ENCODE data around the gene ZCCHC2. TPM values are rescaled to one million over a fixed set of nuclear protein-coding genes. Genes with fewer than 3 reads are reported as not detected.
A peak's percentile ranks its signal among the peaks of the same experiment; 100 is the strongest.

ZCCHC2 gene
- total RNA-seq (ENCODE audit: insufficient read depth, low replicate concordance), result 7.2 TPM

GRCh38 chr18:62522504-62523254 lies at the start of gene ZCCHC2:
TSS of gene ZCCHC2 (plus strand) at chr18:62523025. CDS start at chr18:62523425, 400 bp downstream.
- DNase-seq (ENCODE audit: low spot score), result peak; percentile 98

GRCh38 chr18:62479574-62479973 lies 43.3 kb upstream of the ZCCHC2 start:
- DNase-seq (ENCODE audit: low spot score), result no peak

DNA sequence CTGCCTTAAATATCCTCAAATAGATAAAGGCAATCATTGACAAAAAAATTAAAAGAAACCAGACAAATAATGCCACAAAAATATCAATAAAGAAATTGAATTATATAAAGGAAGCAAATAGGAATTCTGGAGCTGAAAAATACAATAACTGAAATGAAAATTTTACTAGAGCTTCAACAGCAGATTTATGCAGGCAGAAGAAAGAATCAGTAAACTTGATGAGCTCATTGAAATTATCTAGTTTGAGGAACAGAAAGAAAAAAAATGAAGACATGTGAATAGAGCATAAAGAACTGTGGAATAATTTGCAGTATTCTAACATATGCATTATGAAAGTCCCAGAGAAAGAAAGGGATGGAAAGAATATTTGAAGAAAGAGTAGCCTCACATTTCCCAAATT lies 41.9 kb upstream of the ZCCHC2 start:
- DNase-seq (ENCODE audit: low spot score), result no peak

DNA sequence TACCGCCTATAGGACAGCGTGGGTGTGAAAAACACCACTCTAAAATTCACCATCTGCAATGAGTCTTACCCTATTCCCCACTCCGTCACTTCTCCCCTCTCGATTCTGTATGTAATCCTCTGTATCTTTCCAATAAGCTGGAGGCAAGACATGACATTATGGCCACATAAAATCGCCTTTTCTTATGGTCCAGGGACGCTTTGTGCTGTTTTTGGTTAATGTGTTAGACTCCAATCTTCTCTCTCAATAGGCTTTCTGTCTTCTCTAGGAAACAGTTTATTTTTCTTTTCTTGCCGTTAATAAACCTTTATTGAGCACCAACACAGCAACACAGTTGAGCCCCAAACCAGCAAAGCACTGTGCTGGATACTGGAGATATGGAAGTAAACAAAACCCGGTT lies 37.9 kb upstream of the ZCCHC2 start:
- no peak for DNase-seq (ENCODE audit: low spot score)

- DNase-seq (ENCODE audit: low spot score), result peak; percentile 64
Observed at GRCh38 chr18:62485684-62486083, 37.1 kb upstream of the ZCCHC2 start.

DNA sequence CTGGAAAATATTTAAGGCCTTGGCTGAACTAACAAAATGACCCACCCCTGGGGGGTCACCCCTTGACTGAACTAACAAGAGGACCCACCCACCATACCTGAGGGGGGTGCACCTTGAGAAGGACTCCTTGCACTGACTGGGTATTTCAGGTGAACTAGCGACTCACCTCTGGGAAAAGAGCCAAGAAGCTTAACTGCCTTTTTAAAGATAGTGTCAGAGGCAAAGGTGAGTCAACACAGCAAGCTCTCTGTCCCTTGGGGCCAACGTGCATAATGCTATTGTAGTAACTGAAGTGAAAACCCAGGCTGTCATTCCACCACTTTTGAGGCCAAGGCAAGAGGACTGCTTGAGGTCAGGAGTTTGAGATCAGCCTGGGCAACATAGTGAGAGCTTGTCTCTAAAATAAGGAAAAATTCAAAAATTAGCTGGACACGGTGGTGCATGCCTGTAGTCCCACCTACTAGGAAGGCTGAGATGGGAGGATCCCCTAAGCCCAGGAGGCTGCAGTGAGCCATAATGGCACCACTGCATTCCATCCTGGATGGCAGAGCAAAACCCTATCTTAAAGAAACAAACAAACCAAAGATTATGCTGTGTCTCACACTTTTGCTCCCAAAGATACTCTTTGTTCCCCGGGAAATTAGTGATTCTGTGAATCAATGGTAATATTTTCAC lies 36.4 kb upstream of the ZCCHC2 start:
- DNase-seq (ENCODE audit: low spot score), result peak; percentile 60

DNA sequence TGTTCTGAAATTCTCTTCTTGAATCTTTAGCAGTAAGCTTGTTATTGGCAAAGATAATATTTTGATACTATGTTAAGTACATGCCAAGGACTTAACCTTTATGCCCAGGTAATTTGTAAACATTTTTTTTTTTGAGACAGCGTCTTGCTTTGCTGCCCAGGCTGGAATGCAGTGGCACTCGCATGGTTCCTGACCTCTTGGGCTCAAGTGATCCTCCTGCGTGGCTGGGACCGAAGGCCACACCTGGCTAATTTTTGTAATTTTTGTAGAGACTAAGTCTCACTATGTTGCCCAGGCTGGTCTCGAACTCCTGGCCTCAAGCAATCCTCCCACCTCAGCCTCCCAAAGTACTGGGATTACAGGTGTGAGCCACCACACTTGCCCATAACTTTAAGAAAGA lies 35.7 kb upstream of the ZCCHC2 start:
- DNase-seq (ENCODE audit: low spot score), result no peak

DNA sequence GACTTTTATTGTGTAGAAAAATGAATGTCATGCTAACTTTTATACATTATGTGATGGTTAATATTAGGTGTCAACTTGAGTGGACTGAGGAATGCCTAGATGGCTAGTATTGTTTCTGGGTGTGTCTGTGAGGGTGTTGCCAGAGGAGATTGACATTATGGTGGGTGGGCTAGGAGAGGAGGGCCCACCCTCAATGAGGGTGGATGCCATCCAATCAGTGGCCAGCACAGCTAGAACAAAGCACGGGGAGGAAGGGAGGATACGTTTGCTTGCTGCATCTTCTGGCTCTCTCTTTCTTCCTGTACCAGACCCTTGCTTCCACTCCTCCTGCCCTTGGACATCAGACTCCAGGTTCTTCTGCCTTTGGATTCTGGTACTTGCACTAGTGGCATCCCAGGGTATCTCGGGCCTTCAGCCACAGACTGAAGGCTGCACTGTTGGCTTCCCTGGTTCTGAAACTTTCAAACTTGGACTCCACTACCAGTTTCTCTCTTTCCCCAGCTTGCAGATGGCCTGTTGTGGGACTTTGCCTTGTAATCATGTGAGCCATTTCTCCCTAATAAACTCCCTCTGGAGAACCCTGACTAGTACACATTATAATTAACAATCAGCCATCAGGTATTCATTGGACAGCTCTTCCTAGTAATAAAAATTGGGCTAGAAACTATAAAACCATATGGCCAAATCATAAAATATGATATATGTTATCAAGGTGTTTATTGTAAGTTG lies 31.7 kb upstream of the ZCCHC2 start:
- DNase-seq (ENCODE audit: low spot score), result no peak

GRCh38 chr18:62493033-62493862 lies 29.6 kb upstream of the ZCCHC2 start:
- no peak for DNase-seq (ENCODE audit: low spot score)

- DNase-seq (ENCODE audit: low spot score), result no peak
Observed at GRCh38 chr18:62494764-62495163, 28.1 kb upstream of the ZCCHC2 start.

- no peak for DNase-seq (ENCODE audit: low spot score)
Observed at GRCh38 chr18:62496262-62496661, 26.6 kb upstream of the ZCCHC2 start.

DNA sequence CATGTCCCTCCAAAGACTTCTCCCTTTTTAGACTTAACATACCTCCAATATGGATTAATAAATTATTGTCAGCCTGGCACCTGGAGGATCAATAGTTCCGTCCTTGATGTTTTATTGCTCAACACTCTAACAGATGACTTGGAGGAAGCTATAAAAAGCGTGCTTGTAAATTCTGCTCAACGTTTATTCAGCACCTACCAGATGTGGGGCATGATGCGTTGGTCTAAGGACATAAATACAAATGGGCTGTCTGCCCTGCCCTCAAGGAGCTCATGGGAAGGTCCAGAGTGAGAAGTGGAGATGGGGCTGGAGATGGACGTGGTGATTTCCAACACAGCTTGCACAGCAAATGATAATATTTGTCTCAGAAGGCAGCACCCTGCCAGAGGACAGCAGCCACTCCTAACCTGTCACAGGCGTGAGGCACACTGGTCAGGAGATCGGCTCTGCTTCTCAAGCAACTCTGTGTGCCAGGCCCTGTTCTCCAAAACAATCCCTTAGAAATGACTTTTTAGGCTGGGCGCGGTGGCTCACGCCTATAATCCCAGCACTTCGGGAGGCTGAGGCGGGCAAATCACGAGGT lies 25.5 kb upstream of the ZCCHC2 start:
- DNase-seq (ENCODE audit: low spot score), result no peak

GRCh38 chr18:62498616-62499262 lies 24.1 kb upstream of the ZCCHC2 start:
- no peak for DNase-seq (ENCODE audit: low spot score)

GRCh38 chr18:62499263-62499650 lies 23.6 kb upstream of the ZCCHC2 start:
- DNase-seq (ENCODE audit: low spot score), result no peak

- DNase-seq (ENCODE audit: low spot score), result no peak
Observed at GRCh38 chr18:62500174-62500573, 22.7 kb upstream of the ZCCHC2 start.

DNA sequence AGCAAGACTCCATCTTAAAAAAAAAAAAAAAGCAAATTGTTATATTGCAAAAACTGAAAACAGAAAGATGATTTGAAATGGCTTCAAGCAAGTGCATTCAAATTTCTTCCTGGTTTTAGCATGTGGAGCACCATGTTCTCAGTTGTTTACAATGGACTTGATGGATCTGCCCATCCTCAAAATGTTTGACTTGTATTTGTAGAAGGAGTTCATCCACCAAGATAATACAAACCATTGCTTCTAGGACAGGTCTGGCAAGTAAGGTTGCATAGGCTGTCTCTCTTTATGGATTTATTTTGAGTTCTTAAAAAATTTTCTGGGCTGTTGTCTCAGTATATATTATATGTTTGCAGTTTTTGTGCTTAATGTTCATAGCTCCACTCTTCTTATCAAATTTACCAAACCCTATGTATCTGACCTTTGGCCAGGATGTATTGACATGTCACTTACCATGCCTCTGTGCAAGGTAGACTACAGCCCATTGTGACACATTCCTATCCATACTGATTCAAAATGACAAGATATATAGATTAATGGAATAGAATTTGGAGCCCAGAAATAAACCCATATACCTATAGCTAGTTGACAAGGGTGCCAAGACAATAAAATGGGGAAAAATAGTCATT lies 21.7 kb upstream of the ZCCHC2 start:
- no peak for DNase-seq (ENCODE audit: low spot score)

DNA sequence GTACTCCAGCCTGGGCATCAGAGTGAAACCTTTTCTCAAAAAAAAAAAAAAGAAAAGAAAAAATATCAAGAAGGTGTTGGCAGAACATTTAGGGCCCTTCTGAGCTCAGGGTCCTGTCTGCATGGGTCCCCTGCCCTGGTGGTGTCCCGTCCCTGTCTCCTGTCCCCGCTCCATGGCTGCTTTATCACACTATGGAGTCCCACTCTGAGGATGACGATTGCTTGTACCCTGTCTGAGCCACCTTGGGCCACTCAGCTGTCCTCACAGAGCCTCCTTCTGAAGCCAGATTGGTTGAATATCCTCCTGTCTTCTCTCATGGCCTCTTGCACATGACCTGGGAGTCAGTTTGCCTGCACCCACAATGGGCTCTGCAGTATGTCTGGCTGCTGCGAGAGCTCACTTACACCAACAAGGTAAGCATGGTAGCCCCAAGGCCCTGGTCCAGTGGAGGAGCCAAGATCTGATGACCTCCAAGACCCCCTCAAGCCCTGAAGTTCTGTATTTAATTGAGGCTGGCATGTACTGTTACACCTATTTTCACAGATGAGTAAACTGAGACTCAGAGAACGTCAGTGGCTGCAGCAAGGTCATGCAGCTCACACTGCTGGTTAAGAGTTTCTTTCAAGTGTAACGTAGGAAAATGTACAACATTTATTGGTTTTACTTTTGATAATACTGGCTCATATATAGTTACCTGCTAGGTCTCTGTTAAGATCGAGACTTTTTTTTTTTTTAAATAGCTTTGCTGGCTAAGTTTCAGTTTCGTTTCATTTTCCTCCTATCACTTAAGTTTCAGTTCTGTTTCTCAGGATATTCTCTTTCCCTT lies 16.9 kb upstream of the ZCCHC2 start:
- no peak for DNase-seq (ENCODE audit: low spot score)

DNA sequence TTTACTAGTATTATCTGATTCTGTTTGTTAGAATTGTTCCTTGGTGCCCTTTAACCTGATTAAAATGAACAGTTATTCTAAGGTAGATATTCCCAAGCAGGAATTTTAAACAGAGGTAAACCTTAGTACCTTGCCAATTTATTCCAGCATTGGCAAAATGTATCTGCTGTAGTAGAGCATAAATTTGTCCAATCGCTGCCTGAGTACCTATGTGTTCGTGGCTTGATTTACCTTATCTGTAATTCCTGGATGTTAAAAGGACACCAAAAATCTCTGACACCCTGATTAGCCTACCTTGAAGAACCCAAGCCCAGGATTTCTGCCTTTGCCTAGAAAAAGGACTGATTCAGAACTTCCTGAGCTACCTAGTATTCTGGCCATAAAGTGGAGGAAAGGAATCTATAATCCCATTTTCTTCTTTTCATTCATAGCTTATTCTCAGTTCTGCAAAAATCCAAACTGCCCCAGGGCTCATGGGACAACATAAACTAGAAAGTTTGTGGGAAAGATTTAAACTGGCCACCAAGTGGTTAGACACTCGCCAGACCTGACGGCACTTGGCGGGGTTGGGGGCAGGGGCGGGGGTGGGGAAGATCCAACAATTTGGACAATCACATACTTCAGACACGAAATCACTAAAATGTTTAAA lies 16.2 kb upstream of the ZCCHC2 start:
- DNase-seq (ENCODE audit: low spot score), result no peak

DNA sequence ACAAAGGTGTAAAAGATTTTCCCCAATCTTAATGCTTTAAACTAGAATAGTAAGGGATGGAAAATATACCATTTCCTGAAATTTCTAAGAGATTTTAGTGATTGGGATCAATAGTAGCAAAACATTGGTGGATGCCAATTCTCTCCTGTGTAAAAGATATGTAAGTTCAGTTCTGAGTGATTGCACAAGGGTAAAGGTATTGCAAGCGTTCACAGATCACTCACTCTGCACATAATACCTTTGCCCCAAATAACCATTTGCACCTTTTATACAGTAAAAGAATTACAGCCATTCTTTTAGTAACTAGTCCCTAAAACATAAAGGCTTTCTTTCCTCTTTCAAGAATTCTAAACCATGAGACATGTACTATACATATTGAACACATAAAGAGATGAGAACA lies 13.0 kb upstream of the ZCCHC2 start:
- no peak for DNase-seq (ENCODE audit: low spot score)

Measured in umbilical cord (tissue), 2 donors.